ENCODE data around the gene NACAD.

- TF ChIP-seq CTCF (IDR thresholded peaks at IDR 0.05) (no peak), POLR2A (IDR thresholded peaks at IDR 0.05) (no peak)
Observed at GRCh38 chr7:45133352-45133751, 44.6 kb upstream of the NACAD start.

Measured in uterus (tissue), 2 donors.